HUES6 (cell line): ENCODE data around the gene FNDC3B.
"Not testable (repeated sequence)": the region's sequence is repeated elsewhere in the genome, so short reads cannot be mapped to it uniquely, and the experiment has no call there.

ENCODE experiments used
- H3K27ac ChIP-seq: 2 replicates; pipeline ENCODE4 v1.7.0; 2013; ENCODE audit warnings: low read depth, mild to moderate bottlenecking, low read length, inconsistent platforms
- H3K27me3 ChIP-seq: 2 replicates; pipeline ENCODE4 v1.6.1; 2013; ENCODE audit warnings: low read length; ENCODE audit not compliant: control insufficient read depth, insufficient read depth
- H3K36me3 ChIP-seq: 2 replicates; pipeline ENCODE4 v1.6.1; 2013; ENCODE audit warnings: low read length; ENCODE audit not compliant: control insufficient read depth, insufficient read depth
- H3K4me1 ChIP-seq: 2 replicates; pipeline ENCODE4 v1.6.1; 2013; ENCODE audit warnings: low read length; ENCODE audit not compliant: control insufficient read depth, insufficient read depth
- H3K4me3 ChIP-seq: 2 replicates; pipeline ENCODE4 v1.5.1; 2013; ENCODE audit warnings: low read depth, low read length
- H3K9ac ChIP-seq: one replicate; pipeline ENCODE4 v1.6.1; 2013; ENCODE audit warnings: mild to moderate bottlenecking, low read length
- H3K9me3 ChIP-seq: 2 replicates; pipeline ENCODE4 v1.6.1; 2013; ENCODE audit warnings: low read depth, low read length; ENCODE audit not compliant: control insufficient read depth, insufficient read depth

The FNDC3B gene

DNA sequence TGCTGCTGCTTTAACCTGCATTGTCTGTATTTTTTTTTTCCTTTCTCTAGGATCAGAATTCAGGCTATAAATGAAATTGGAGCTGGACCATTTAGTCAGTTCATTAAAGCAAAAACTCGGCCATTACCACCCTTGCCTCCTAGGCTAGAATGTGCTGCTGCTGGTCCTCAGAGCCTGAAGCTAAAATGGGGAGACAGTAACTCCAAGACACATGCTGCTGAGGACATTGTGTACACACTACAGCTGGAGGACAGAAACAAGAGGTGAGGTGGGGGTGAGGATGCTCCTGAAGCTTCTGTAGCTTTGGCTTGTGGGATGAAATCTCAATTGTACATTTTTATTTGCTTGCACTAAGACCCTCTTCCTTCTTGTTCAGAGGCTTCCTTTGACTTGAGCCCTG lies 323.2 kb downstream of the FNDC3B start:
- H3K9ac ChIP-seq: no peak overlapping the region
- no peak overlapping the region for H3K4me3 ChIP-seq
- H3K27me3 ChIP-seq: no peaks in the 10 kb centered on the region
- H3K36me3 ChIP-seq: peaks cover 46% of the 10 kb centered on the region
- no peak overlapping the region for H3K27ac ChIP-seq
- H3K9me3 ChIP-seq: no peaks in the 10 kb centered on the region
- H3K4me1 ChIP-seq: peaks cover 12% of the 10 kb centered on the region; the same call in 1 of the 2 replicates

DNA sequence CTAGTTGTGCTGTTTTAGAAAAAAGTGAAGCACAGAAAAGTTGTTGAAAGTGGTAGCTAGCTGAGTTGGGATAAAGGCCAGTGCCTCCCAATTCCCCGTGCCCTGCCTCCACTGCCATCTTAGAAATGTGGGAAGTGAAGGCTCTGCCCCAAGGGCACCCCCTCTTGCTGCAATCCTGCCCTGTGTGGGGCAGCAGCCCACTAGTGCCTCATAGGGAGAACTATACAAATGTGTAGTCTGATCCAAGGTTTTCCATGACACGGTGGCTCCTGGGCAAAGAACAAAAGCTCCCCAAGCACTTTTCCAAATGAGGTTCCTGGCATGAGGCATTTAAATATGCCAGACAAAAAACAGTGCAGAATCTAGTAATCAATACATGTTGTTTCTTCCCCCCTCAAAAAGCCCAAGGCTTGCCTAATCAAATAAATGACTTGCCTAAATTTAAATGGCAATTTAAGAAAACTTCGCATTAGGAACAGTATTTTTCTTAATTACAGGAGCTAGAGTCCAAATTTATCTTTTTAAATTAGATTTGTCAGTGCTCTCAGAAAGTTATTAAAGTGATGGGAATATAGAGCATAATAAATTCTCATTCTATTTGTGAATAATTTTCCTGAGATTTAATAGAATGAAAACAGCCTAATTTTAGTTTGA lies 325.1 kb downstream of the FNDC3B start:
- Histone ChIP-seq H3K4me3 (no peak overlapping the region), H3K36me3 (peaks cover 55% of the 10 kb centered on the region), H3K27ac (no peak overlapping the region), H3K9me3 (no peaks in the 10 kb centered on the region), H3K9ac (no peak overlapping the region), H3K4me1 (peaks cover 12% of the 10 kb centered on the region; the same call in 1 of the 2 replicates), H3K27me3 (no peaks in the 10 kb centered on the region)

- no peak overlapping the region for H3K9ac ChIP-seq
- H3K27ac ChIP-seq: no peak overlapping the region
- peaks cover 53% of the 10 kb centered on the region for H3K36me3 ChIP-seq
- no peaks in the 10 kb centered on the region for H3K9me3 ChIP-seq
- H3K4me3 ChIP-seq: no peak overlapping the region
- no peaks in the 10 kb centered on the region for H3K27me3 ChIP-seq
- H3K4me1 ChIP-seq: peaks cover 12% of the 10 kb centered on the region; the same call in 1 of the 2 replicates
Measured at GRCh38 chr3:172365028-172365567, 325.7 kb downstream of the FNDC3B start.

GRCh38 chr3:172367205-172368105 lies 328.1 kb downstream of the FNDC3B start:
- no peak overlapping the region for H3K9ac ChIP-seq
- peaks cover 12% of the 10 kb centered on the region; the same call in 1 of the 2 replicates for H3K4me1 ChIP-seq
- H3K4me3 ChIP-seq: no peak overlapping the region
- H3K27me3 ChIP-seq: no peaks in the 10 kb centered on the region
- no peaks in the 10 kb centered on the region for H3K9me3 ChIP-seq
- no peak overlapping the region for H3K27ac ChIP-seq
- H3K36me3 ChIP-seq: peaks cover 48% of the 10 kb centered on the region

DNA sequence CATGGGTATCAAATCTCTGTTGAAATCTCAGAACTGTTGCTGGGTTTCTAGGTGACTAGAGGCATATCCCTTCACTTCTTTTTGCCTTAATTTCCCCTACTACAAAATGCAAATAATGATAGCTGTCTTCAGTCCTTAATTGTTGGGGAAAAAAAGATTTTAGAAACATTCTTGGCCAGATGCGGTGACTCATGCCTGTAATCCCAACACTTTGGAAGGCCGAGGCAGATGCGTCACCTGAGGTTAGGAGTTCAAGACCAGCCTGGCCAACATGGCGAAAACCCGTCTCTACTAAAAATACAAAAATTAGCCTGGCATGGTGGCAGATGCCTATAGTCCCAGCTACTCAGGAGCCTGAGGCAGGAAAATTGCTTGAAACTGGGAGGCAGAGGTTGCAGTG lies 329.2 kb downstream of the FNDC3B start:
- H3K4me3 ChIP-seq, H3K27me3 ChIP-seq, H3K9me3 ChIP-seq, H3K27ac ChIP-seq, H3K9ac ChIP-seq: not testable (repeated sequence)
- peaks cover 42% of the 10 kb centered on the region for H3K36me3 ChIP-seq
- H3K4me1 ChIP-seq: peaks cover 12% of the 10 kb centered on the region; the same call in 1 of the 2 replicates

DNA sequence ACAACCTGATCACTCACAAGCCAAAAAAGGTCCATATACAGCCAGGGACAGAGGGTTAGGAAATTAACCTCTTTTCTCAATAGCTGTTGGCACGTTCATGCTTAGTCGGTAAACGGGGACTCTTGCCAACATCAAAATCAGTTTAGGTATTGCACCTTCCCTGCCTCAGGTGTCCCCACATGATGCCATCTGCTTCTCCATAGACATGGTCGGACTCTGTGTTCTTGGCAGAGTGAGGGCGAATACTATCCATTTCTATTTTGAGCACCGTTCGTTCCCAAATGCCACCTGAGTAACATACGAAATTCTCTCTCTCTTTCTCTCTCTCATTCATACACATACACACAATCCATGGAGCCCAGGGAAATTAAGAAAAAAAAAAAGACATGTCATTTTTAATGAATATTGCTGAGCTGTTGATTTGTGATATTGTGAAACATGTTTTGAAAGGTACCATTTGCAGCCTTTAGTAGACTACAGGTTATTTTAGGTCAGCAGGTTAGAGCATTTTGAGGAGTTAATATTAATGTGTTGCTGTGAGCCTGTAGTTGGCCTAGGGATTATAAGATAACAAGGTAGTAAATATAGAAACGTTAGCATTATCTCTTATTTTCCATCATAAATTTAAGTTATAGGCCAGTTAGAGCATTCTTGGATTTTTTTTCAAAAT lies 330.3 kb downstream of the FNDC3B start:
- H3K9me3 ChIP-seq: no peaks in the 10 kb centered on the region
- peaks cover 38% of the 10 kb centered on the region for H3K36me3 ChIP-seq
- no peak overlapping the region for H3K9ac ChIP-seq
- H3K27ac ChIP-seq: no peak overlapping the region
- no peaks in the 10 kb centered on the region for H3K27me3 ChIP-seq
- H3K4me1 ChIP-seq: peaks cover 7% of the 10 kb centered on the region; the same call in 1 of the 2 replicates
- no peak overlapping the region for H3K4me3 ChIP-seq

DNA sequence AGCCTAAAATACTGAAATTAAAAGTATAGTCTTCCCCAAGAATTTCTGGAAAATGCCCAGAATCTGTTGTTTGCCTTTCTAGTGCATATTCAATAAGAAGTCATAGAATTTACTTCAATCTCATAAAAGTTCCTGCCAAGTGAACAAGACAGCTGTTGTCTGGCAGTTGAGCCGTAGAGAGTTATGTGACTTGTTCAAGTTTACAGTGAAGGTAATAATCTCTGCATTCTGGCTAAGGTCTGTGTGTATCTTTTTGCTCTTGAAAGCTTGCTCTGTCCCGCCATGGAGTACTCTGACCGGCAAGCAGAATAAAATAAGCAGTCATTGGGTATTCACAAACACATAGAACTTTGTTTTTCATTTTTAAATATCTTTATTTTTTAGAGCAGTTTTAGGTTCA lies 331.0 kb downstream of the FNDC3B start:
- Histone ChIP-seq H3K4me3 (no peak overlapping the region), H3K27ac (no peak overlapping the region)

GRCh38 chr3:172371544-172371943 lies 332.2 kb downstream of the FNDC3B start:
- no peak overlapping the region for H3K9ac ChIP-seq
- no peaks in the 10 kb centered on the region for H3K27me3 ChIP-seq
- no peak overlapping the region for H3K4me3 ChIP-seq
- no peak overlapping the region for H3K27ac ChIP-seq
- no peaks in the 10 kb centered on the region; the same call in 1 of the 2 replicates for H3K4me1 ChIP-seq
- H3K36me3 ChIP-seq: peaks cover 41% of the 10 kb centered on the region
- H3K9me3 ChIP-seq: no peaks in the 10 kb centered on the region

More for the DNA sequence above, 331.0 kb downstream of the FNDC3B start:
- Histone ChIP-seq H3K9ac (no peak overlapping the region), H3K4me1 (no peaks in the 10 kb centered on the region; the same call in 1 of the 2 replicates), H3K27me3 (no peaks in the 10 kb centered on the region), H3K9me3 (no peaks in the 10 kb centered on the region), H3K36me3 (peaks cover 38% of the 10 kb centered on the region)

DNA sequence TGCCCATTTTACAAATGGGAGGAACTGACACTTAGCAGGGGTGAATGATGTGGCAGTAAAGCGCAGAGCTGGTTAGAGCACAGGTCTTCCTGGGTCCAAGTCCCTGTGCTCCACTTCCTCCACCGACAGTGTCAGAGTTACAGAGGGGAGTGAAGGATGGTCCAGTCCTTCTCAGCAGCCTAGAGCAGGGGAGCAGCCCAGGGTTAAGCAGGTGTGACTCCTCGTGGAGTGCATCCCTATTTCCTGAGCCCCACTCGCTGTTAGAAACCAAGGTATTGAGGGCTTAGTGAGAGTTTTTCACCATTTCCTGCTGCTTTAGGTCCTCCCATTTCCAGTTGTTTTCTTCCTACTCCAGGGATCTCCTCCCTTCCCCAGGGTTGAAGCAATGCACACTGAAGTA lies 333.5 kb downstream of the FNDC3B start:
- Histone ChIP-seq H3K36me3 (peaks cover 39% of the 10 kb centered on the region), H3K4me1 (no peaks in the 10 kb centered on the region), H3K27me3 (no peaks in the 10 kb centered on the region), H3K4me3 (no peak overlapping the region), H3K9me3 (no peaks in the 10 kb centered on the region), H3K9ac (no peak overlapping the region), H3K27ac (no peak overlapping the region)

GRCh38 chr3:172373912-172374311 lies 334.5 kb downstream of the FNDC3B start:
- H3K9me3 ChIP-seq: no peaks in the 10 kb centered on the region
- H3K9ac ChIP-seq: no peak overlapping the region
- no peaks in the 10 kb centered on the region for H3K27me3 ChIP-seq
- no peaks in the 10 kb centered on the region for H3K4me1 ChIP-seq
- no peak overlapping the region for H3K4me3 ChIP-seq
- H3K36me3 ChIP-seq: peaks cover 43% of the 10 kb centered on the region
- H3K27ac ChIP-seq: no peak overlapping the region
